Endothelial cell of umbilical vein (primary cell): ENCODE measurements around the gene POFUT2.

Experiments
- CTCF ChIP-seq, 2 donors: IDR thresholded peaks; 1 replicate in 1 of 2; 2 replicates in 1 of 2; pipeline ENCODE4 v1.5.1; 2011; ENCODE audit warnings: low read length in 2 of 2, mild to moderate bottlenecking in 2 of 2, moderate library complexity in 2 of 2, control low read depth in 1 of 2, inconsistent platforms in 1 of 2, low read depth in 1 of 2; ENCODE audit not compliant: insufficient read depth in 1 of 2; ENCODE audit errors: extremely low read depth in 1 of 2
- EZH2 ChIP-seq: IDR thresholded peaks from 2 replicates; pipeline ENCODE4 v1.6.1; 2012; ENCODE audit warnings: borderline replicate concordance, low read depth, mild to moderate bottlenecking, moderate library complexity, low read length, inconsistent platforms; ENCODE audit not compliant: severe bottlenecking
- MYC ChIP-seq: IDR thresholded peaks from one replicate; pipeline ENCODE4 v1.6.1; 2011; ENCODE audit warnings: mild to moderate bottlenecking, low read depth, low read length

GRCh38 chr21:45310459-45310858 is 22.8 kb upstream of the POFUT2 start:
- TF ChIP-seq CTCF (IDR thresholded peaks at IDR 0.05; ENCODE audit: extremely low read depth in 1 of 2, insufficient read depth in 1 of 2, low read depth in 1 of 2, low read length in 2 of 2) = no peak
- TF ChIP-seq EZH2 = no peak
- TF ChIP-seq MYC = no peak
